GM12874 (cell line): Measurements from ENCODE around the gene ZFHX2.

Source experiments
- CTCF ChIP-seq: IDR thresholded peaks from 2 replicates; pipeline ENCODE4 v1.5.1; 2011; ENCODE audit warnings: low read depth, mild to moderate bottlenecking, control low read depth, low read length, moderate library complexity; ENCODE audit not compliant: insufficient read depth

The ZFHX2 gene

DNA sequence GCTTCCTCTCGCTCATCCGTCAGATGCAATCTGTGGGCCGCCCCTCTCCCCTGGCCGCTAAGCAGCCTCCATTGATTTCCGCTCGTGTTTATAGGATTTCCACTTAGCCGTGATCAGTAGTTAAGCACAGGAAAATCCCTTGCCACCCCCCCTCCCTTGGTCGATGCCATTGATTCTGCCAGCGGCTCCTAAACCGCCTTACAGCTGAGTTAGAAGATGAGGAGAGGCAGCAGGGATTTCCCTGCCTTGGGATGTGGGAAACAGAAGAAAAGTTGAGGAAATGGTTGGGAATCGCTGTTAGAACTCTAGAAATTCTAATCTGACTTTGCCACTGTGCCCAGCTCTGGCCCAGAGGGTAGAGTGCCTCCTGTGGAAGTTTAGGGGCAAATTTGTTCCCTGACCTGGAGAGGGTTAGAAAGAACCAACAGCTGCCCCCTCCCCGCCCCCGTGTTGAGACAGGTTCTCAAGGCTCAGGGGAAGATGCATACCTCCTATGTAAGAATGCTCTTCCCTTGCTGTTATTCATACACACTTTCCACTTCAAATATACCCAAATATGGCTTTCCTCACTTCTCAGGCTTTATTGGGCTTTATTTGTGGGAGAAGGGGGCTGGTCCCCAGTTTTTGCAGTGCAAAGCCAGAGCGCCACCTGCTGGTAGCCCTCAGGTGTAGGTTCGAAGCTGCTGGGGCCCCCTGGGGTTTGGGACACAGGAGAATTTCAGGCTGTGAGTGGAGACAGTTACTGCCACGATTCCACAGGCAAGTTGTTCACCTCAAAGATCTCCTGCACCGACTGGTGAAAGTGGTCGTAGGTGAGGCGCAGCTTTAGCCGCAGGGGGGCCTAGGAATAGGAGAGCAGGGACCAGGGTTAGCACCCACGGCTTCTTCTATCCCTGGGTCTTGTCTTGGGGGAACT lies 7.7 kb upstream of the ZFHX2 start:
- TF ChIP-seq CTCF = peak; percentile 93

DNA sequence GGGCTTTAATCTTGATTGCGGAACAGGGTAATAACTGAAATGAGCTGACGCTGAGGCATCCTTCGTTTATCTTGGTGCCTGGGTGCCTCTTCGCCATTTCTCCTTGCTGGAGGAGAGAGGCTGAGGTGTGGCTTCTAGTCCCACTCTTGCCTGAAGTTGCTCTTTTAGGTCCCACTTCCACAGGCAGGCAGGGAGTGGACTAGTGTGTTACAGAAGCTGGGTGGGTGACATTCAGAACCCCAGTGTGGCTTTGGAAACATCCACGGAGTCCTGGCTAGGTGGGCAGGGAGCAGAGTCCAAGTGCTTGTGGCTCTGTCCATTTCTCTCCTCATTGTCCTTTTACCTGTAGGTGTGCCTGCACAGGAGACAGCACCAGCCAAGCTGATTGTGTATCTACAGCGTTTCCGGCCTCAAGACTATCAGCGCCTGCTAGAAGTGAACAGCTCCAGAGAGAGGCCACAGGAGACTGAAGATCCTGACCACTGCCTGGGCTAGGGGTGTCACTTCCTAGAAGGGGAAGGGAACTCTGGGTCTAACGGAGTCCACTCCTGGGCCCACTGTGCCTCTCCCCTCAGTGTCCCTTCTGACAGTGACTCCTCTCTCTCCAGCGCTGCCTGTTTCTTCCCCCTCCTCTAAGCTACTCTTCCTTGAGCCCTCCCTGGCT lies 6.9 kb upstream of the ZFHX2 start:
- TF ChIP-seq CTCF = no peak

GRCh38 chr14:23557946-23558345 lies 6.4 kb upstream of the ZFHX2 start:
- TF ChIP-seq CTCF = no peak

GRCh38 chr14:23557521-23557920 lies 6.0 kb upstream of the ZFHX2 start:
- TF ChIP-seq CTCF = no peak

DNA sequence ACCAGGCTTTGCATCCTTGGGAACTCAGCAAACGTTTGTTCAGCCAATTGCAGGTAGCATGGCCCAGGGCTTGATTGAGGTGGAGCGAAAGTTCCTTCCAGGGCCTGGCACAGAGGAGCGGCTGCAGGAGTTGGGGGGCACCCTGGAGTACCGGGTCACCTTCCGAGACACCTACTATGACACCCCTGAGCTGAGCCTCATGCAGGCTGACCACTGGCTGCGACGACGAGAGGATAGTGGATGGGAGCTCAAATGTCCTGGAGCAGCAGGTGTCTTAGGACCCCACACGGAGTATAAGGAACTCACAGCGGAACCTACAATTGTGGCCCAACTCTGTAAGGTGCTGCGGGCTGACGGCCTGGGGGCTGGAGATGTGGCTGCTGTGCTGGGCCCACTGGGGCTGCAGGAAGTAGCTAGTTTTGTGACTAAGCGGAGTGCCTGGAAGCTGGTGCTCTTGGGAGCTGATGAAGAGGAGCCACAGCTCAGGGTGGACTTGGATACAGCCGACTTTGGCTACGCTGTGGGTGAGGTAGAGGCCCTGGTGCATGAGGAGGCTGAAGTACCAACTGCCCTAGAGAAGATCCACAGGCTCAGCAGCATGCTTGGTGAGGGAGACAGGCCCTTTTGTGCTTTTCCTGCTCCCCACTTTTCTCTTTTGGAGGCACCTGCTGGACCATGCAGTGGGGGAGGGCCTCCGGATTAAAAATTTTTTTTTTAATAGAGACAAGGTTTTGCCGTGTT lies 5.3 kb upstream of the ZFHX2 start:
- no peak for TF ChIP-seq CTCF

DNA sequence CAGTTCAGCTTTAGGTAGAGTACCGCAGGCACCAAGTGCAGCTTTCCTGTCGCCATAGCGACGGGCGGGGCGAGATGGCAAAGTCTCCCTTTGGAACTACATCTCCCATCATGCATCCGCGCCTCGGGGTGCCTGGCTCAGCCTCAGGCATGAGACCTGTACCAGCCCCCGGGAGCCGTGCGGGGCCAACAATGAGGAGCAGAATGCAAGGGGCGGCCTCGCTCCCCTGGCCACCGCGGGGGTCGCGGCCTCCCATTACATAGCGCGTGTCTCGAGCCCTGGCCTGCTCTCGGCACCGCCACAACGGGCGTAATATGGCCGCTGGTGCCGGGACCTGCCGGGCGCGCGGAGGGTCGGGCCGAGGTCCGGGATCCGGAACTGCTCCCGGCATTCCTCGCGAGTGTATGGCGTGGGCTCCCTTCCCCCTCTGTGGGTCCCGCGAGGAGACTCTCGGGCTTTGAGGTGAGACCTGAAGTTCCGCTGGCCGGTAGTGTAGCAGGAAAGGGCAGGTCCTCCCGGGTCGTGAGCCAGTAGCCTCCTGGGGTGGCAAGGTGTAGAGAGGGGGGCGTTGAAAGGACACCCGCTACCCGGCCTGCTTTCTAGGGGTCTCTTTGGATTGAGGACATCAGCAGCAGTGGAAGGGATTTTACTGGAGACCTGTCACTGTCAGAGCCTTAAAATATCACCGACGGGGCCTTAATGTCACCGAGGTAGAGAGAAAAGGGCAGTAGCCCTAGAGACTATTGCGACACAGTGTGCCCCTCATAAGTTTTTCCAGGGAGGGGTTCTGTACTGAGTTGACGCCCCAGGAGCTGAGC lies 4.5 kb upstream of the ZFHX2 start, which contains the start of gene THTPA:
Gene THTPA, plus strand, starts transcription at position 390 of the 818 bp plus-strand sequence. CDS start 487 bp downstream, outside the sequence.
- TF ChIP-seq CTCF = no peak
